Keratinocyte (primary cell): ENCODE measurements around the gene TAB2. TPM values are rescaled to one million over a fixed set of nuclear protein-coding genes. Genes with fewer than 3 reads are reported as not detected.

Source experiments
- polyA plus RNA-seq, 5 experiments: library from polyadenylated mRNA; depleted of rRNA in 3 of 5; stranded (reverse) in 3 of 5; stranded (forward) in 1 of 5; unstranded in 1 of 5; fragments of >200 nt; gene quantifications; 1 replicate in 1 of 5; 2 replicates in 3 of 5; 3 replicates in 1 of 5; pipeline versions ENCODE4 v1.2.1 to v1.2.3, GENCODE V29; 2011 to 2012; ENCODE audit warnings: missing spikeins in 2 of 5, low read depth in 1 of 5, low replicate concordance in 1 of 5
- small RNA-seq, 3 experiments: library from RNA; depleted of rRNA; stranded (forward); fragments of <200 nt; gene quantifications; one replicate each; pipeline ENCODE3, GENCODE V24; 2012; ENCODE audit warnings: low read depth in 3 of 3, low replicate concordance in 1 of 3; ENCODE audit not compliant: insufficient read length in 3 of 3

Gene TAB2
- polyA plus RNA-seq, 1 donor (not counting 4 experiments of a cell fraction or from before 2014, with no cell fraction given), result 47.5 TPM

Small RNA genes within 50 kb of the gene (small RNA-seq; reads per million reads assigned to genes)
- 0 reads per million in 3 experiments for gene RN7SL234P

Other genes starting within 250 kb of the TAB2 start
- gene SUMO4, start 82.5 kb downstream of the TAB2 start, polyA plus RNA-seq, result 0.09 TPM in 2 of 3 replicates, not detected in the other
- 0.03 to 0.04 TPM in 2 of 3 replicates, not detected in the other for gene ZC3H12D, start 167.3 kb downstream of the TAB2 start, polyA plus RNA-seq
- gene PPIL4, start 228.3 kb downstream of the TAB2 start, polyA plus RNA-seq, result 6.0 to 14.0 TPM (median 6.9 TPM) in 3 replicates
- gene GINM1, start 248.7 kb downstream of the TAB2 start, polyA plus RNA-seq, result 16.4 to 29.7 TPM (median 28.9 TPM) in 3 replicates